ENCODE results near the gene STPG1.

GRCh38 chr1:24421502-24421901, 7.9 kb upstream of the STPG1 start:
- TF ChIP-seq GATA2 (IDR thresholded peaks at IDR 0.05; ENCODE audit: low read depth, low read length) = no peak
- no peak for TF ChIP-seq GATA3 (IDR thresholded peaks at IDR 0.05; ENCODE audit: low read depth, low read length)
